22Rv1 (cell line): Measurements from ENCODE around the gene HS2ST1.

Experiments
- ZFX ChIP-seq: fragments of 450-650 bp; IDR thresholded peaks from 2 replicates; pipeline ENCODE4 v1.6.1; 2017; ENCODE audit warnings: antibody characterized with exemption, borderline replicate concordance
- TF ChIP-seq, protein P1 (sequence below): fragments of 450-650 bp; IDR thresholded peaks from 2 replicates; pipeline ENCODE4 v1.5.1; 2017; ENCODE audit warnings: mild to moderate bottlenecking

DNA sequence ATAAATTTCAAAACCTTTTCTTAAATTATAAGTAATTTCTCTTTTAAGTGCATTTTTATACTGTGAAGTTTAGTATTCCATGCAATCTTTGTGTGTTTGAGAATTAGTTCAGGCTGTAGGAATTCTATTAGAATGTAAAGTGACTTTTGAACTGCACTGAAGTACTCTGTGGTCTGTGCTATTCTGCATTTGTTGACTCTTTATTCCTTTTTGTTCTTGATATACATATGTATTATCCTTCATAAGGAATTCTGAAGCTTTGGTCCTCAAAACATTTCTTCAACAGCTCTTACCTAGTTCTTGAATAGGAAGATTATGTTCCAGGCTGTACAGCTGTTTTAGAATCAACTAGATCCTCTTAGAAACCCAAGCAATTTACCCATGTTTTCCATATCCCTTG, 158.0 kb downstream of the HS2ST1 start:
- TF ChIP-seq, protein P1, sequence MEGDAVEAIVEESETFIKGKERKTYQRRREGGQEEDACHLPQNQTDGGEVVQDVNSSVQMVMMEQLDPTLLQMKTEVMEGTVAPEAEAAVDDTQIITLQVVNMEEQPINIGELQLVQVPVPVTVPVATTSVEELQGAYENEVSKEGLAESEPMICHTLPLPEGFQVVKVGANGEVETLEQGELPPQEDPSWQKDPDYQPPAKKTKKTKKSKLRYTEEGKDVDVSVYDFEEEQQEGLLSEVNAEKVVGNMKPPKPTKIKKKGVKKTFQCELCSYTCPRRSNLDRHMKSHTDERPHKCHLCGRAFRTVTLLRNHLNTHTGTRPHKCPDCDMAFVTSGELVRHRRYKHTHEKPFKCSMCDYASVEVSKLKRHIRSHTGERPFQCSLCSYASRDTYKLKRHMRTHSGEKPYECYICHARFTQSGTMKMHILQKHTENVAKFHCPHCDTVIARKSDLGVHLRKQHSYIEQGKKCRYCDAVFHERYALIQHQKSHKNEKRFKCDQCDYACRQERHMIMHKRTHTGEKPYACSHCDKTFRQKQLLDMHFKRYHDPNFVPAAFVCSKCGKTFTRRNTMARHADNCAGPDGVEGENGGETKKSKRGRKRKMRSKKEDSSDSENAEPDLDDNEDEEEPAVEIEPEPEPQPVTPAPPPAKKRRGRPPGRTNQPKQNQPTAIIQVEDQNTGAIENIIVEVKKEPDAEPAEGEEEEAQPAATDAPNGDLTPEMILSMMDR: no peak
- no peak for TF ChIP-seq ZFX
